Body of pancreas (tissue), 4 donors: ENCODE data around the gene BACH1.

Experiments
- CTCF ChIP-seq, 7 experiments: fragments of 450-650 bp in 4 of 7; fragments of 200-600 bp in 3 of 7; sonication (generic) in 3 of 7; IDR thresholded peaks; one replicate each; pipeline ENCODE4 v1.5.1; 2016 to 2019; ENCODE audit warnings: antibody characterized with exemption in 7 of 7
- POLR2A ChIP-seq, 3 donors: fragments of 450-650 bp; IDR thresholded peaks; one replicate each; pipeline ENCODE4 v1.6.1; 2016; ENCODE audit warnings: antibody characterized with exemption in 3 of 3, mild to moderate bottlenecking in 2 of 3

GRCh38 chr21:29300807-29301138, 2.1 kb downstream of the BACH1 start:
- TF ChIP-seq POLR2A (IDR thresholded peaks at IDR 0.05) (no peak), CTCF (IDR thresholded peaks at IDR 0.05) (no peak)
